RWPE2 (cell line): Measurements from ENCODE around the gene CLTA.

Experiments used
- ATAC-seq: fragments of 200-7000 bp; cut with Tn5 transposase; 3 replicates; pipeline ENCODE4 v1.9.1; 2021; ENCODE audit warnings: low read depth
- DNase-seq: peaks from one replicate; pipeline ENCODE4 v3.0.0-alpha.2; 2020; ENCODE audit warnings: low spot score
- H3K27ac ChIP-seq: fragments of 450-650 bp; 2 replicates; pipeline ENCODE4 v1.5.1; 2017; ENCODE audit warnings: mild to moderate bottlenecking; ENCODE audit not compliant: poor library complexity, severe bottlenecking
- H3K27me3 ChIP-seq: fragments of 250-450 bp; sonication (Bioruptor Pico); 2 replicates; pipeline ENCODE4 v1.5.1; 2021; ENCODE audit warnings: mild to moderate bottlenecking, moderate library complexity; ENCODE audit not compliant: insufficient read depth, poor library complexity, severe bottlenecking
- H3K36me3 ChIP-seq: fragments of 250-450 bp; sonication (Bioruptor Pico); 2 replicates; pipeline ENCODE4 v1.5.1; 2020; ENCODE audit warnings: low read depth, mild to moderate bottlenecking, moderate library complexity
- H3K4me1 ChIP-seq: fragments of 250-450 bp; sonication (Bioruptor Pico); 2 replicates; pipeline ENCODE4 v1.5.1; 2021; ENCODE audit warnings: mild to moderate bottlenecking, moderate library complexity; ENCODE audit not compliant: insufficient read depth, poor library complexity, severe bottlenecking
- H3K4me3 ChIP-seq: fragments of 250-450 bp; sonication (Bioruptor Pico); 2 replicates; pipeline ENCODE4 v1.5.1; 2021; ENCODE audit warnings: mild to moderate bottlenecking, moderate library complexity; ENCODE audit not compliant: severe bottlenecking
- H3K9me3 ChIP-seq: fragments of 250-450 bp; sonication (Bioruptor Pico); 2 replicates; pipeline ENCODE4 v1.5.1; 2021; ENCODE audit warnings: mild to moderate bottlenecking, moderate library complexity; ENCODE audit not compliant: severe bottlenecking
- TF ChIP-seq, protein P1 (sequence below): fragments of 450-650 bp; IDR thresholded peaks from one replicate; pipeline ENCODE4 v1.5.1; 2017; ENCODE audit warnings: mild to moderate bottlenecking, moderate library complexity; ENCODE audit not compliant: poor library complexity, severe bottlenecking

The CLTA gene, protein sequence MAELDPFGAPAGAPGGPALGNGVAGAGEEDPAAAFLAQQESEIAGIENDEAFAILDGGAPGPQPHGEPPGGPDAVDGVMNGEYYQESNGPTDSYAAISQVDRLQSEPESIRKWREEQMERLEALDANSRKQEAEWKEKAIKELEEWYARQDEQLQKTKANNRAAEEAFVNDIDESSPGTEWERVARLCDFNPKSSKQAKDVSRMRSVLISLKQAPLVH

DNA sequence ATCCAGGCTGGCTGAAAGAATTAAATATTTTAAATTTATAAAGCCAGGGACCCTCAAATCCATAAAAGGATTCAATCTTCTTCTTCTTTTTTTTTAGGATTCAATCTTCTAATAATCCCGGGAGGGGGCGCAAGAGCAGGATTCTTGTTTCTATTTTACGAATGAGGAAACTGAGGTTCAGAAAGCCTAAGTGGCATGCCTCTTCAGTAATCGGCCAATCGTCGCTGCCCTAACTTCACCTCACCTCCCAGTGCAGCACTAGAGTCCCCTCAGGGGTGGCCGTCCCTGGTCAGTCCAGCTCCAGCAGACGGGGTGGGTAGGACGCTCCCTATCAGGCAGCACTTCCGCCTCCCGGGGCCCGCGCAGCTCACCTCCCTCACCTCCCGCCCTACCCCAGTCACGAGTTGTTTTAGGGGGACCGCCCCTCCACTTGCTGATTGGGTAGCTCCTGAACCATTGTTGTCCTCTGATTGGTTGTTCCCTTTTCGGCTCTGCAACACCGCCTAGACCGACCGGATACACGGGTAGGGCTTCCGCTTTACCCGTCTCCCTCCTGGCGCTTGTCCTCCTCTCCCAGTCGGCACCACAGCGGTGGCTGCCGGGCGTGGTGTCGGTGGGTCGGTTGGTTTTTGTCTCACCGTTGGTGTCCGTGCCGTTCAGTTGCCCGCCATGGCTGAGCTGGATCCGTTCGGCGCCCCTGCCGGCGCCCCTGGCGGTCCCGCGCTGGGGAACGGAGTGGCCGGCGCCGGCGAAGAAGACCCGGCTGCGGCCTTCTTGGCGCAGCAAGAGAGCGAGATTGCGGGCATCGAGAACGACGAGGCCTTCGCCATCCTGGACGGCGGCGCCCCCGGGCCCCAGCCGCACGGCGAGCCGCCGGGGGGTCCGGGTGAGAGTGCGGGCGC lies at the start of gene CLTA:
Gene CLTA (plus strand): TSS at position 534 of the 902 bp plus-strand sequence. CDS start 136 bp downstream, at position 670.
- Histone ChIP-seq H3K36me3 (peaks cover 18% of the 10 kb centered on the region), H3K27ac (peak within 1 kb of the TSS; percentile 54), H3K9me3 (no peaks in the 10 kb centered on the region), H3K4me3 (peak within 1 kb of the TSS; percentile 88), H3K27me3 (no peaks in the 10 kb centered on the region), H3K4me1 (peaks cover 15% of the 10 kb centered on the region)
- TF ChIP-seq, protein P1, sequence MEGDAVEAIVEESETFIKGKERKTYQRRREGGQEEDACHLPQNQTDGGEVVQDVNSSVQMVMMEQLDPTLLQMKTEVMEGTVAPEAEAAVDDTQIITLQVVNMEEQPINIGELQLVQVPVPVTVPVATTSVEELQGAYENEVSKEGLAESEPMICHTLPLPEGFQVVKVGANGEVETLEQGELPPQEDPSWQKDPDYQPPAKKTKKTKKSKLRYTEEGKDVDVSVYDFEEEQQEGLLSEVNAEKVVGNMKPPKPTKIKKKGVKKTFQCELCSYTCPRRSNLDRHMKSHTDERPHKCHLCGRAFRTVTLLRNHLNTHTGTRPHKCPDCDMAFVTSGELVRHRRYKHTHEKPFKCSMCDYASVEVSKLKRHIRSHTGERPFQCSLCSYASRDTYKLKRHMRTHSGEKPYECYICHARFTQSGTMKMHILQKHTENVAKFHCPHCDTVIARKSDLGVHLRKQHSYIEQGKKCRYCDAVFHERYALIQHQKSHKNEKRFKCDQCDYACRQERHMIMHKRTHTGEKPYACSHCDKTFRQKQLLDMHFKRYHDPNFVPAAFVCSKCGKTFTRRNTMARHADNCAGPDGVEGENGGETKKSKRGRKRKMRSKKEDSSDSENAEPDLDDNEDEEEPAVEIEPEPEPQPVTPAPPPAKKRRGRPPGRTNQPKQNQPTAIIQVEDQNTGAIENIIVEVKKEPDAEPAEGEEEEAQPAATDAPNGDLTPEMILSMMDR = peak; percentile 77
- ATAC-seq (peak; percentile 97), DNase-seq (peak; percentile 97)

DNA sequence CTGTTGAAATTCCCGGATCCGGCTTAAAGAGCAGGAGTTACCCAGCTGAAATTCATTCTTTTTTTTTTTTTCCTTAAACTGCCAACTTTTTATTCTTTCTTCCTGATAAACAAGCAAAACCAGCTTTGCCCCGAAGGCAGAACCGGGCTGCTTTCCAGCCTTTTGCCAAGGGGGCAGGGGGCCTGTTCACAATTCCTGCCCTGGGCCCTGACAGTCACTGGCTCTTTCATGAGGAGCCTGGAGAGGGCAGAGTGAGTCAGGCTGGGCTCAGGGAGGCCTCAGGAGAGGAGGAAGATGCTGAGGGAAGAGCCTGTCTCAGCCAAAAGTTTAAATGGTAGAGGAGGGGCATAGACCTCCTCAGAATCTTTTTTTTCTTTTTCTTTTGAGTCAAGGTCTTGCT lies 49.4 kb upstream of the CLTA start:
- Histone ChIP-seq H3K27me3 (no peaks in the 10 kb centered on the region), H3K36me3 (no peaks in the 10 kb centered on the region), H3K27ac (no peak overlapping the region), H3K9me3 (no peaks in the 10 kb centered on the region), H3K4me1 (no peaks in the 10 kb centered on the region), H3K4me3 (no peak overlapping the region)
- TF ChIP-seq, protein P1 = peak; percentile 58
- peak; percentile 54 for ATAC-seq
- no peak for DNase-seq

DNA sequence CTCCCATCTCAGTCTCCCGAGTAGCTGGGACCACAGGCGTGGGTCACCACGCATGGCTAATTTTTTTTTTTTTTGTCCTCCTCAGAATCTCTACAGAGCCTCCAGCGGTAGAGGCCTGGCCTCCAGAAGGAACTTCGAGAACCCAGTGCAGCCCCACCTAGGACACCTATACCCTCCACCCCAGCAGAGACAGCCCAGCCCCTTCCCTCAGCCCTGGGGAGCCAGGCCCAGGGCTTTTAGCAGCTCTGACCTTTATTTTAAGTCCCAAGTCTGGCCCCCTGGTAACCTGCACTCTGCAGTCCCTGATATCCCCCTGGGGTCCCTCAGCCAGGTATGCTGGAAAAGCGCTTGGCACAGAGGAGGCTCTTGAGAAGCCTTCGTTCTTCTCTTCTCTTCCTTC lies 49.0 kb upstream of the CLTA start:
- no peak overlapping the region for H3K27ac ChIP-seq
- H3K36me3 ChIP-seq = no peaks in the 10 kb centered on the region

DNA sequence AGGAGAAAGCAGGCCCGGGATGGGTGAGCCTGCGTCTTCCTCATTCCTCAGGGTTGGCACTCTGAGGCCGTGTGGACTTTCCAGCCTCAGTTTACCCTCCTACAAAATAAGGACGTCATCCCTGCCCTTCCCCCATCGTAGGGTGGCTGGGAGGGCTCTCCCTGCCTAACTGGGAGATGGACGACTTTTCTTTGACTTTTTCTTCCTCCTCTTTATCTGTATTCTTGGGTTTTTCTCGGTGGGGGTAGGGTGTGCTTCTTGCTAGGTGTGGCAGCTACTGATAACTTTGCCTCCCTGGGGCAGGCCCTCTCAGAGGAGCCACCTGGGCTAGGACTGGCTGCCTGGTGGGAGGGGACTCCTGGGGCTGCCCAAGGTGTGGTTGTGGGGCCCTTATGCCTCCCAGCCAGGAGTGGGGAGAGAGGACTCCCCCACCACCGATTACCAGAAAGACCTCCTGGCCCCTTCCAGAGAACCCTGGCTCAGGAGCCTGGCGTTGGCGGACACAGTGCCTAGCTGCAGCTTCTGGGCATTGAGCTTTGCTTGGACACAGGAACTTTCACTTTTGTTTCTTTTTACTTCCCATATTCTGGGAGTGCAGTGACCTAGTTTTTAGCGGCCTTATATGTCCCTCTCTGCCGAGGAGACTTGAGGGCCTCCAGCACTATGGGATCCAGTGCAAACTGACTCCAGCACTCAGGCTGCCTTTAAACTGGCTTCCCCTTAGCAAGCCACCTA lies 48.0 kb upstream of the CLTA start:
- DNase-seq = no peak
- Histone ChIP-seq H3K36me3 (no peaks in the 10 kb centered on the region), H3K27me3 (no peaks in the 10 kb centered on the region), H3K4me3 (no peak overlapping the region), H3K27ac (no peak overlapping the region), H3K9me3 (no peaks in the 10 kb centered on the region), H3K4me1 (no peaks in the 10 kb centered on the region)
- TF ChIP-seq, protein P1 = no peak
- no peak for ATAC-seq

More for the DNA sequence above, 49.0 kb upstream of the CLTA start:
- Histone ChIP-seq H3K27me3 (no peaks in the 10 kb centered on the region), H3K4me1 (no peaks in the 10 kb centered on the region), H3K9me3 (no peaks in the 10 kb centered on the region), H3K4me3 (no peak overlapping the region)
- no peak for ATAC-seq
- TF ChIP-seq, protein P1 = no peak
- no peak for DNase-seq
